PFSK-1 (cell line): ENCODE data around the gene IKZF3.

Experiments used
- FOXP2 ChIP-seq: optimal IDR thresholded peaks from 2 replicates; pipeline ENCODE3; 2011; ENCODE audit warnings: borderline replicate concordance, control low read depth, inconsistent platforms; ENCODE audit not compliant: insufficient read depth; ENCODE audit errors: extremely low read length, extremely low read depth
- POLR2AphosphoS5 ChIP-seq: IDR thresholded peaks from 2 replicates; pipeline ENCODE4 v1.6.1; 2012; ENCODE audit warnings: low read depth, mild to moderate bottlenecking, control low read depth, low read length, moderate library complexity
- SIN3A ChIP-seq: IDR thresholded peaks from 2 replicates; pipeline ENCODE4 v1.6.1; 2012; ENCODE audit warnings: mild to moderate bottlenecking, low read length, moderate library complexity, borderline replicate concordance; ENCODE audit not compliant: insufficient read depth
- TAF1 ChIP-seq: IDR thresholded peaks from 2 replicates; pipeline ENCODE4 v1.6.1; 2012; ENCODE audit warnings: low read length, control low read depth, borderline replicate concordance; ENCODE audit not compliant: insufficient read depth
- TF ChIP-seq, protein P1 (sequence below), 2 experiments: IDR thresholded peaks; 2 replicates each; pipeline versions ENCODE4 v1.6.1 to v1.8.0; 2011 to 2012; ENCODE audit warnings: low read depth in 2 of 2, low read length in 2 of 2, control low read depth in 1 of 2, inconsistent platforms in 1 of 2, mild to moderate bottlenecking in 1 of 2, moderate library complexity in 1 of 2; ENCODE audit not compliant: insufficient read depth in 1 of 2

Gene IKZF3

DNA sequence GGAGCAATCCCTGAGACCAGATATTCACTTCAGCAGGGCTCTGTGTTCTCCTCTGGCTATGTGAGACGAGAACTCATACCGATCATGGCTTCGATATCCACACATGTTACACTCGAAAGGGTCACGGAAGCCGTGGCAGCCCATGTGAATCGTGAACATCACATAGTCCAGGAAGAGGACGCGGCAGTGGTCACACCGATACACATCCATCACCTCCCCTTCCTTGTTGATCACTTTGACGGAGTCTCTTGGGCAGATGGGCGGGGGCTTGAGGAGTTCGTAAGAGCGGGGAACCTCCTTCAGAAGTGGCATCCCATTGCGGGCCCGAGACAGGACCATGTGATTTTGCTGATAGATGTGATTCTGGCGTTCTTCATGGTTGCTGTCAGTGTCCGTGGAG is 98.3 kb downstream of the IKZF3 start:
- TF ChIP-seq FOXP2 (no peak), POLR2AphosphoS5 (no peak), TAF1 (no peak), SIN3A (no peak)
- TF ChIP-seq, protein P1, sequence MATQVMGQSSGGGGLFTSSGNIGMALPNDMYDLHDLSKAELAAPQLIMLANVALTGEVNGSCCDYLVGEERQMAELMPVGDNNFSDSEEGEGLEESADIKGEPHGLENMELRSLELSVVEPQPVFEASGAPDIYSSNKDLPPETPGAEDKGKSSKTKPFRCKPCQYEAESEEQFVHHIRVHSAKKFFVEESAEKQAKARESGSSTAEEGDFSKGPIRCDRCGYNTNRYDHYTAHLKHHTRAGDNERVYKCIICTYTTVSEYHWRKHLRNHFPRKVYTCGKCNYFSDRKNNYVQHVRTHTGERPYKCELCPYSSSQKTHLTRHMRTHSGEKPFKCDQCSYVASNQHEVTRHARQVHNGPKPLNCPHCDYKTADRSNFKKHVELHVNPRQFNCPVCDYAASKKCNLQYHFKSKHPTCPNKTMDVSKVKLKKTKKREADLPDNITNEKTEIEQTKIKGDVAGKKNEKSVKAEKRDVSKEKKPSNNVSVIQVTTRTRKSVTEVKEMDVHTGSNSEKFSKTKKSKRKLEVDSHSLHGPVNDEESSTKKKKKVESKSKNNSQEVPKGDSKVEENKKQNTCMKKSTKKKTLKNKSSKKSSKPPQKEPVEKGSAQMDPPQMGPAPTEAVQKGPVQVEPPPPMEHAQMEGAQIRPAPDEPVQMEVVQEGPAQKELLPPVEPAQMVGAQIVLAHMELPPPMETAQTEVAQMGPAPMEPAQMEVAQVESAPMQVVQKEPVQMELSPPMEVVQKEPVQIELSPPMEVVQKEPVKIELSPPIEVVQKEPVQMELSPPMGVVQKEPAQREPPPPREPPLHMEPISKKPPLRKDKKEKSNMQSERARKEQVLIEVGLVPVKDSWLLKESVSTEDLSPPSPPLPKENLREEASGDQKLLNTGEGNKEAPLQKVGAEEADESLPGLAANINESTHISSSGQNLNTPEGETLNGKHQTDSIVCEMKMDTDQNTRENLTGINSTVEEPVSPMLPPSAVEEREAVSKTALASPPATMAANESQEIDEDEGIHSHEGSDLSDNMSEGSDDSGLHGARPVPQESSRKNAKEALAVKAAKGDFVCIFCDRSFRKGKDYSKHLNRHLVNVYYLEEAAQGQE (IDR thresholded peaks at IDR 0.05; ENCODE audit: insufficient read depth in 1 of 2, low read depth in 2 of 2, low read length in 2 of 2), result no peak

- no peak for TF ChIP-seq FOXP2
- no peak for TF ChIP-seq TAF1
- no peak for TF ChIP-seq POLR2AphosphoS5
- no peak for TF ChIP-seq SIN3A
- TF ChIP-seq, protein P1 (IDR thresholded peaks at IDR 0.05; ENCODE audit: insufficient read depth in 1 of 2, low read depth in 2 of 2, low read length in 2 of 2), result no peak
These were observed 98.9 kb downstream of the IKZF3 start for GRCh38 chr17:39765175-39765574.

GRCh38 chr17:39763051-39763820 is 100.9 kb downstream of the IKZF3 start:
- TF ChIP-seq, protein P1 (IDR thresholded peaks at IDR 0.05; ENCODE audit: insufficient read depth in 1 of 2, low read depth in 2 of 2, low read length in 2 of 2), result no peak
- TF ChIP-seq POLR2AphosphoS5, result no peak
- TF ChIP-seq FOXP2, result no peak
- TF ChIP-seq TAF1, result no peak
- TF ChIP-seq SIN3A, result no peak

DNA sequence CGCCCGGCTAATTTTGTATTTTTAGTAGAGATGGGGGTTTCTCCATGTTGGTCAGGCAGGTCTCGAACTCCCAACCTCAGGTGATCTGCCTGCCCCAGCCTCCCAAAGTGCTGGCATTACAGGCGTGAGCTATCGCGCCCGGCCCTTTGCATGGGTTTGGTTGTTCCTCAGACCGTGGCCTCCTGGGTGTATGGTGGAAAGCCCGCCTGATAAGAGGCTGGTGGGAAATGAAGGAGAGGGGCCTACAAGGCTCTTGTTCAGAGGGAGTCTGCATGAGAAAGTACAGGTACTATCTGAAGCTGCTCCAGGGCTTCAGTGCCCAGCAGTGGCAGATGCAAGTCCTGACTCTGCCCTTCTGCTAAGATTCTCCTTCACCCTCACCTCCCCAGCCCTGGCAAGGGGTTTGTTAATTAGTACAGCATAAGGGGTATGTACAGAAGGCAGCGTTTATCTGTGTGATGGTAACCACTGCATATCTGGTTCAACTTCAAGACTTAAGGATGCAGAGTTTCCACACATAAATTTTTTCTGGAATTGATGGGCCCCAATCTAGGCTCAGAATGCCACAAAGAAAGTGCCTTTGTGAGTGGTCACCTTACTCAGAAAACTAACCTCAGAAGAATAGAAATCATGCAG is 102.1 kb downstream of the IKZF3 start:
- TF ChIP-seq, protein P1 (IDR thresholded peaks at IDR 0.05; ENCODE audit: insufficient read depth in 1 of 2, low read depth in 2 of 2, low read length in 2 of 2), result no peak
- no peak for TF ChIP-seq POLR2AphosphoS5
- TF ChIP-seq SIN3A, result no peak
- TF ChIP-seq TAF1, result no peak
- no peak for TF ChIP-seq FOXP2
